Measurements from ENCODE around the gene CDK6.
A peak's percentile ranks its signal among the peaks of the same experiment; 100 is the strongest.

Gene CDK6

GRCh38 chr7:92827464-92828120, 8.8 kb downstream of the CDK6 start:
- peaks cover 37% of the 10 kb centered on the region; the same call in 1 of the 2 replicates for H4K20me1 ChIP-seq (ENCODE audit: insufficient read depth, low read length)
- peak overlapping the region; percentile 65 for H3K27ac ChIP-seq (ENCODE audit: low read length)
- no peaks in the 10 kb centered on the region for H3K27me3 ChIP-seq (ENCODE audit: insufficient read depth, low read length, poor library complexity)
- H3K4me3 ChIP-seq (ENCODE audit: low read depth in 1 of 2, low read length in 2 of 2) = peak overlapping the region in 1 of 2 experiments; percentile 29; a peak in 2 of 4 replicates
- peaks cover 95% of the 10 kb centered on the region for H3K36me3 ChIP-seq (ENCODE audit: insufficient read depth, low read length)
- H3K4me1 ChIP-seq (ENCODE audit: insufficient read depth, low read length) = peaks cover 92% of the 10 kb centered on the region
- no peak overlapping the region for H2AFZ ChIP-seq (ENCODE audit: low read depth, low read length)
- DNase-seq (no peak), ATAC-seq (ENCODE audit: insufficient read depth, low read depth) (peak; percentile 5; the same call in 1 of the 3 replicates)
- TF ChIP-seq, protein P1, sequence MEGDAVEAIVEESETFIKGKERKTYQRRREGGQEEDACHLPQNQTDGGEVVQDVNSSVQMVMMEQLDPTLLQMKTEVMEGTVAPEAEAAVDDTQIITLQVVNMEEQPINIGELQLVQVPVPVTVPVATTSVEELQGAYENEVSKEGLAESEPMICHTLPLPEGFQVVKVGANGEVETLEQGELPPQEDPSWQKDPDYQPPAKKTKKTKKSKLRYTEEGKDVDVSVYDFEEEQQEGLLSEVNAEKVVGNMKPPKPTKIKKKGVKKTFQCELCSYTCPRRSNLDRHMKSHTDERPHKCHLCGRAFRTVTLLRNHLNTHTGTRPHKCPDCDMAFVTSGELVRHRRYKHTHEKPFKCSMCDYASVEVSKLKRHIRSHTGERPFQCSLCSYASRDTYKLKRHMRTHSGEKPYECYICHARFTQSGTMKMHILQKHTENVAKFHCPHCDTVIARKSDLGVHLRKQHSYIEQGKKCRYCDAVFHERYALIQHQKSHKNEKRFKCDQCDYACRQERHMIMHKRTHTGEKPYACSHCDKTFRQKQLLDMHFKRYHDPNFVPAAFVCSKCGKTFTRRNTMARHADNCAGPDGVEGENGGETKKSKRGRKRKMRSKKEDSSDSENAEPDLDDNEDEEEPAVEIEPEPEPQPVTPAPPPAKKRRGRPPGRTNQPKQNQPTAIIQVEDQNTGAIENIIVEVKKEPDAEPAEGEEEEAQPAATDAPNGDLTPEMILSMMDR (IDR thresholded peaks at IDR 0.05; ENCODE audit: borderline replicate concordance, extremely low read depth, low read length, poor library complexity, severe bottlenecking) = no peak
- TF ChIP-seq EZH2 (IDR thresholded peaks at IDR 0.05; ENCODE audit: borderline replicate concordance, low read depth, low read length, severe bottlenecking) = no peak
- peak overlapping the region; percentile 68 for H3K4me2 ChIP-seq (ENCODE audit: insufficient read depth, low read length)
- peak overlapping the region; percentile 73 for H3K9ac ChIP-seq (ENCODE audit: low read depth, low read length)
- H3K9me3 ChIP-seq (ENCODE audit: insufficient read depth, low read length, severe bottlenecking) = no peaks in the 10 kb centered on the region
- peaks cover 100% of the 10 kb centered on the region for H3K79me2 ChIP-seq (ENCODE audit: insufficient read depth, low read length)

GRCh38 chr7:92826258-92826938, 10.0 kb downstream of the CDK6 start:
- Histone ChIP-seq H3K9me3 (ENCODE audit: insufficient read depth, low read length, severe bottlenecking) (no peaks in the 10 kb centered on the region), H3K4me2 (ENCODE audit: insufficient read depth, low read length) (peak overlapping the region; percentile 68), H3K4me1 (ENCODE audit: insufficient read depth, low read length) (peaks cover 99% of the 10 kb centered on the region), H4K20me1 (ENCODE audit: insufficient read depth, low read length) (peaks cover 42% of the 10 kb centered on the region; the same call in 1 of the 2 replicates), H3K79me2 (ENCODE audit: insufficient read depth, low read length) (peaks cover 100% of the 10 kb centered on the region), H3K36me3 (ENCODE audit: insufficient read depth, low read length) (peaks cover 90% of the 10 kb centered on the region), H3K9ac (ENCODE audit: low read depth, low read length) (peak overlapping the region; percentile 73), H3K27me3 (ENCODE audit: insufficient read depth, low read length, poor library complexity) (no peaks in the 10 kb centered on the region), H3K4me3 (ENCODE audit: low read depth in 1 of 2, low read length in 2 of 2) (peak overlapping the region; percentile 9 to 29; a peak in 3 of 4 replicates), H3K27ac (ENCODE audit: low read length) (peak overlapping the region; percentile 71), H2AFZ (ENCODE audit: low read depth, low read length) (no peak overlapping the region)
- TF ChIP-seq EZH2 (IDR thresholded peaks at IDR 0.05; ENCODE audit: borderline replicate concordance, low read depth, low read length, severe bottlenecking) = no peak
- TF ChIP-seq, protein P1 (IDR thresholded peaks at IDR 0.05; ENCODE audit: borderline replicate concordance, extremely low read depth, low read length, poor library complexity, severe bottlenecking) = no peak
- DNase-seq (no peak), ATAC-seq (ENCODE audit: insufficient read depth, low read depth) (0 out of 3 replicates have a peak, but pooled peaks have one; percentile 6)

DNA sequence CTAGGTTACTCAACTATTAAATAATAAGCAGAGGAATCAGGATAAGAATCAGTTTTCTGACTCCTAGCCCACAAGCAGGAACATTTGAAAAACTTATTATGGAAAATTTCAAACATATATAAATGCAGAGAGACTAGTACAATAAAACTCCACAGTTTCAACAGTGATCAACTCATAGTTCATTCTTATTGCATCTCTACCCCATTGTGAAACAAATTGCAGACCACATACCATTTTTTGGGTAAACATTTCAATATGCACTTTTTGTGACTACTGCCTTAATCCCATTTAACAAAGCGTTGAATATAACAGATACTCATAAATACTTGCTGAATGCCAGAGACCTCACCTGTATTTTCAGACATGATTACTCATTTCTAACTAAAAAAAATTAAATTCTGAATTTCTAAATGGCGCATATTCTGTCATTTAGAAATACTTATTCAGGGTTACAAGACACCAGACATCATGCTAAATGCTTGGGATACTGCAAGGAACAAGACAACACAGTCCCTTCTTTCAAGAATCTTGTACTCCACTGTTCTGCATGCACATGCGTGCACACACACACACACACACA, 11.4 kb downstream of the CDK6 start:
- Histone ChIP-seq H3K27me3 (ENCODE audit: insufficient read depth, low read length, poor library complexity) (no peaks in the 10 kb centered on the region), H3K36me3 (ENCODE audit: insufficient read depth, low read length) (peaks cover 88% of the 10 kb centered on the region), H3K9me3 (ENCODE audit: insufficient read depth, low read length, severe bottlenecking) (no peaks in the 10 kb centered on the region), H3K4me1 (ENCODE audit: insufficient read depth, low read length) (peaks cover 98% of the 10 kb centered on the region), H3K27ac (ENCODE audit: low read length) (peak overlapping the region; percentile 56), H3K4me2 (ENCODE audit: insufficient read depth, low read length) (peak overlapping the region; percentile 68), H2AFZ (ENCODE audit: low read depth, low read length) (no peak overlapping the region), H3K79me2 (ENCODE audit: insufficient read depth, low read length) (peaks cover 100% of the 10 kb centered on the region), H4K20me1 (ENCODE audit: insufficient read depth, low read length) (peaks cover 29% of the 10 kb centered on the region; the same call in 1 of the 2 replicates), H3K9ac (ENCODE audit: low read depth, low read length) (peak overlapping the region; percentile 73; the same call in 1 of the 2 replicates), H3K4me3 (ENCODE audit: low read depth in 1 of 2, low read length in 2 of 2) (peak overlapping the region in 1 of 2 experiments; percentile 39; a peak in 2 of 4 replicates)
- TF ChIP-seq, protein P1 (IDR thresholded peaks at IDR 0.05; ENCODE audit: borderline replicate concordance, extremely low read depth, low read length, poor library complexity, severe bottlenecking) = no peak
- no peak for TF ChIP-seq EZH2 (IDR thresholded peaks at IDR 0.05; ENCODE audit: borderline replicate concordance, low read depth, low read length, severe bottlenecking)
- ATAC-seq (ENCODE audit: insufficient read depth, low read depth) = no peak
- no peak for DNase-seq
